ENCODE measurements around the gene RPS14.

Gene RPS14

GRCh38 chr5:150469718-150470469, 20.4 kb upstream of the RPS14 start:
- CTCF ChIA-PET = no interaction called here
- no peak for DNase-seq (ENCODE audit: extremely low spot score)

GRCh38 chr5:150468206-150468605, 18.7 kb upstream of the RPS14 start:
- TF ChIP-seq SP1 (IDR thresholded peaks at IDR 0.05) (no peak), FOXK2 (IDR thresholded peaks at IDR 0.05) (no peak), LEF1 (IDR thresholded peaks at IDR 0.05; ENCODE audit: borderline replicate concordance) (no peak), FOXM1 (IDR thresholded peaks at IDR 0.05; ENCODE audit: borderline replicate concordance) (no peak), HDGF (IDR thresholded peaks at IDR 0.05; ENCODE audit: borderline replicate concordance) (no peak), ARNT (IDR thresholded peaks at IDR 0.05) (no peak), CTBP1 (IDR thresholded peaks at IDR 0.05; ENCODE audit: borderline replicate concordance) (no peak), ELF4 (IDR thresholded peaks at IDR 0.05) (no peak), ZNF384 (IDR thresholded peaks at IDR 0.05) (no peak), NFRKB (IDR thresholded peaks at IDR 0.05) (no peak), FOXA1 (IDR thresholded peaks at IDR 0.05) (no peak), SUZ12 (IDR thresholded peaks at IDR 0.05) (no peak), BHLHE40 (IDR thresholded peaks at IDR 0.05; ENCODE audit: borderline replicate concordance) (no peak), L3MBTL2 (conservative IDR thresholded peaks at IDR 0.05) (no peak), TARDBP (IDR thresholded peaks at IDR 0.05) (no peak)
- TF ChIP-seq, protein P1, sequence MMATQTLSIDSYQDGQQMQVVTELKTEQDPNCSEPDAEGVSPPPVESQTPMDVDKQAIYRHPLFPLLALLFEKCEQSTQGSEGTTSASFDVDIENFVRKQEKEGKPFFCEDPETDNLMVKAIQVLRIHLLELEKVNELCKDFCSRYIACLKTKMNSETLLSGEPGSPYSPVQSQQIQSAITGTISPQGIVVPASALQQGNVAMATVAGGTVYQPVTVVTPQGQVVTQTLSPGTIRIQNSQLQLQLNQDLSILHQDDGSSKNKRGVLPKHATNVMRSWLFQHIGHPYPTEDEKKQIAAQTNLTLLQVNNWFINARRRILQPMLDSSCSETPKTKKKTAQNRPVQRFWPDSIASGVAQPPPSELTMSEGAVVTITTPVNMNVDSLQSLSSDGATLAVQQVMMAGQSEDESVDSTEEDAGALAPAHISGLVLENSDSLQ (IDR thresholded peaks at IDR 0.05) = no peak
- CTCF ChIA-PET = interaction anchor here (0.6 kb wide), 1 partner anchor 616 kb away, joined by 3 read pairs; no protein-coding TSS in a partner anchor
- POLR2A ChIA-PET = no interaction called here

More at GRCh38 chr5:150469718-150470469, 20.4 kb upstream of the RPS14 start:
- TF ChIP-seq ARNT (IDR thresholded peaks at IDR 0.05) = no peak
- no peak for TF ChIP-seq NFRKB (IDR thresholded peaks at IDR 0.05)
- TF ChIP-seq, protein P1 (IDR thresholded peaks at IDR 0.05) = no peak
- TF ChIP-seq LEF1 (IDR thresholded peaks at IDR 0.05; ENCODE audit: borderline replicate concordance) = no peak
- no peak for TF ChIP-seq L3MBTL2 (conservative IDR thresholded peaks at IDR 0.05)
- no peak for TF ChIP-seq HDGF (IDR thresholded peaks at IDR 0.05; ENCODE audit: borderline replicate concordance)
- POLR2A ChIA-PET = no interaction called here

GRCh38 chr5:150465927-150466326, 16.4 kb upstream of the RPS14 start:
- ChIA-PET CTCF (no interaction called here), POLR2A (no interaction called here)

More at GRCh38 chr5:150468206-150468605, 18.7 kb upstream of the RPS14 start:
- DNase-seq (ENCODE audit: extremely low spot score) = no peak

GRCh38 chr5:150464554-150465012, 15.0 kb upstream of the RPS14 start:
- POLR2A ChIA-PET = interaction anchor here (0.7 kb wide), 1 partner anchor 465 kb away, joined by 5 read pairs; no protein-coding TSS in a partner anchor
- TF ChIP-seq FOXA1 (IDR thresholded peaks at IDR 0.05) = no peak
- TF ChIP-seq LEF1 (IDR thresholded peaks at IDR 0.05; ENCODE audit: borderline replicate concordance) = no peak
- TF ChIP-seq FOXM1 (IDR thresholded peaks at IDR 0.05; ENCODE audit: borderline replicate concordance) = no peak
- DNase-seq (ENCODE audit: extremely low spot score) = no peak
- CTCF ChIA-PET = interaction anchor here (0.6 to 1.6 kb wide), 3 partner anchors 15 to 146 kb away, joined by 3 to 9 read pairs (median 3); partner anchors contain the start of gene RPS14

More at GRCh38 chr5:150465927-150466326, 16.4 kb upstream of the RPS14 start:
- TF ChIP-seq SUZ12 (IDR thresholded peaks at IDR 0.05) (no peak), ELF4 (IDR thresholded peaks at IDR 0.05) (no peak), FOXA1 (IDR thresholded peaks at IDR 0.05) (no peak), FOXM1 (IDR thresholded peaks at IDR 0.05; ENCODE audit: borderline replicate concordance) (no peak), SP1 (IDR thresholded peaks at IDR 0.05) (no peak), NFRKB (IDR thresholded peaks at IDR 0.05) (no peak), CTBP1 (IDR thresholded peaks at IDR 0.05; ENCODE audit: borderline replicate concordance) (no peak), L3MBTL2 (conservative IDR thresholded peaks at IDR 0.05) (no peak), LEF1 (IDR thresholded peaks at IDR 0.05; ENCODE audit: borderline replicate concordance) (no peak), BHLHE40 (IDR thresholded peaks at IDR 0.05; ENCODE audit: borderline replicate concordance) (no peak), ZNF384 (IDR thresholded peaks at IDR 0.05) (no peak), HDGF (IDR thresholded peaks at IDR 0.05; ENCODE audit: borderline replicate concordance) (no peak)
- TF ChIP-seq, protein P1 (IDR thresholded peaks at IDR 0.05) = no peak
- DNase-seq (ENCODE audit: extremely low spot score) = no peak

- ChIA-PET CTCF (interaction anchor here (0.7 to 1.4 kb wide), 2 partner anchors 10 to 95 kb away, joined by 3 to 4 read pairs; no protein-coding TSS in a partner anchor), POLR2A (interaction anchor here (0.6 to 1.5 kb wide), 3 partner anchors 12 to 239 kb away, joined by 3 to 4 read pairs (median 3); partner anchors contain the start of genes RBM22 and RPS14)
- no peak for DNase-seq (ENCODE audit: extremely low spot score)
- TF ChIP-seq SUZ12 (IDR thresholded peaks at IDR 0.05) (no peak), TARDBP (IDR thresholded peaks at IDR 0.05) (no peak), L3MBTL2 (conservative IDR thresholded peaks at IDR 0.05) (no peak), FOXM1 (IDR thresholded peaks at IDR 0.05; ENCODE audit: borderline replicate concordance) (no peak), FOXK2 (IDR thresholded peaks at IDR 0.05) (no peak), SP1 (IDR thresholded peaks at IDR 0.05) (no peak), NFRKB (IDR thresholded peaks at IDR 0.05) (no peak), BHLHE40 (IDR thresholded peaks at IDR 0.05; ENCODE audit: borderline replicate concordance) (no peak), CTBP1 (IDR thresholded peaks at IDR 0.05; ENCODE audit: borderline replicate concordance) (no peak), FOXA1 (IDR thresholded peaks at IDR 0.05) (no peak), ELF4 (IDR thresholded peaks at IDR 0.05) (no peak), LEF1 (IDR thresholded peaks at IDR 0.05; ENCODE audit: borderline replicate concordance) (no peak), ZNF384 (IDR thresholded peaks at IDR 0.05) (no peak), ARNT (IDR thresholded peaks at IDR 0.05) (no peak), HDGF (IDR thresholded peaks at IDR 0.05; ENCODE audit: borderline replicate concordance) (no peak)
- TF ChIP-seq, protein P1 (IDR thresholded peaks at IDR 0.05) = no peak
Measured at GRCh38 chr5:150461231-150461630, 11.7 kb upstream of the RPS14 start.

Data from HEK293T (cell line).